HG03064 (cell line): ENCODE data around the gene GATA6.
"Not testable (repeated sequence)": the region's sequence is repeated elsewhere in the genome, so short reads cannot be mapped to it uniquely, and the experiment has no call there.

Experiments
- ATAC-seq: cut with Tn5 transposase; IDR thresholded peaks from one replicate; pipeline ENCODE4 v1.9.1; 2021; ENCODE audit warnings: low read depth; ENCODE audit not compliant: unreplicated experiment

The GATA6 gene

GRCh38 chr18:22203536-22204213 lies 34.3 kb downstream of the GATA6 start:
- ATAC-seq = no peak

- ATAC-seq = no peak
Measured at GRCh38 chr18:22204214-22204536, 34.8 kb downstream of the GATA6 start.

DNA sequence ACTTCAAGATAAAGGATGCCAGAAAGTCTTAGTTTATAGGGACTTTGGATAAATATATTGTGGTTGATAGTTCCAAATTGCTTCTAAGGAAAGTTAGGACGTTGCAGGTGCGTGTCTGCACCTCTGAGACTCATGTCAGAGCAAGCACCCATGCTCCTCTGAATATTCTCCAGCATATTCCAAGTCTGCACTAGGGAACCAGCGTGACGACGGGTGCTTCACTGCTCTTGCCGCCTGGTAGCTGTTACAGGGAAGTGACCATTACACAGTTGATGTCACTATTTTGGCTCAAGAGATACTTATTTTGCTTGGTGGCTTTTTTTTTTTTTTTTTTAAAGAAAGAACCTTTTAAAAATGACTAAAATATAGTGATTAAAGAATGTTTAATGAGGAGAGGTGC lies 35.6 kb downstream of the GATA6 start:
- ATAC-seq = no peak

- no peak for ATAC-seq
Measured at GRCh38 chr18:22207021-22207758, 37.8 kb downstream of the GATA6 start.

- no peak for ATAC-seq
Measured at GRCh38 chr18:22210311-22210754, 40.9 kb downstream of the GATA6 start.

- ATAC-seq = no peak
Measured at GRCh38 chr18:22211657-22212056, 42.3 kb downstream of the GATA6 start.

GRCh38 chr18:22213333-22213973 lies 44.1 kb downstream of the GATA6 start:
- no peak for ATAC-seq

- no peak for ATAC-seq
Measured at GRCh38 chr18:22214731-22215528, 45.5 kb downstream of the GATA6 start.

- ATAC-seq = no peak
Measured at GRCh38 chr18:22218835-22219234, 49.4 kb downstream of the GATA6 start.

DNA sequence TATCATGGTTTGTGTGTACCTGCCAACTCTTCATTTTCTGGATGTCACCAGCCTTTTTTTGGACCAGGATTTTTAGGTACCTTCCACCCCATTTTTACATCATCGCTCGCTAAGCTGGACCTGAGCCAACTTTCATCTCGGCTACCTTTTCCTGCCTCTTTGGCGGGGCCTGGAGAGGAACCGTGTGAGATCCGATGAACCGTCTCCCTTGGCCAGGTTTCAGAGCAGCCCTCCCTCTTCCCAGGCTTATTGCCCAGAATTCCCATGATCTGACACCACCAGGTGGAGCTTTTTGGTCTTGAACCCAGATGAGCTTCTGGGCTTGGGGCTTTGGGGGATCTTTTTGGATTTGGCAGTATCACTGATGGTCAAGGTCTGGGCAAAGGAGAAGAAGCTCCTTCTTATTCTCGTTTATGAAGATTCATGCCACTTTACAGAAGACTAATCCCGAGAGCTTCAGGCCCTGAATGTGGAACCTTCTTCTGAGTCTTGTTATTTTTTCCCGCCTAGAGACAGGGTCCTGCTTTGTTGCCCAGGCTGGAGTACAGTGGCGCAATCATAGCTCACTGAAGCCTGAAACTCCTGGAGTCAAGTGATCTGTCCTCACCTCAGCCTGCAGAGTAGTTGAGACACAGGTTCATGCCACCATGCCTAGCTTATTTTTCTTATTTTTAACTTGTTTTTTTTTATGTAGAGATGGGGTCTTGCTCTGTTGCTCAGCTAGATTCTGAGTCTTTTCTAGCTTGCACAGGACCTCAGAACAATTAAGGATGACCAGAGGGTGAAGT lies 50.4 kb downstream of the GATA6 start:
- no peak for ATAC-seq

- ATAC-seq = not testable (repeated sequence)
Measured at GRCh38 chr18:22220585-22220984, 51.2 kb downstream of the GATA6 start.

- no peak for ATAC-seq
Measured at GRCh38 chr18:22221350-22221749, 52.0 kb downstream of the GATA6 start.

GRCh38 chr18:22223254-22223964 lies 54.0 kb downstream of the GATA6 start:
- no peak for ATAC-seq

DNA sequence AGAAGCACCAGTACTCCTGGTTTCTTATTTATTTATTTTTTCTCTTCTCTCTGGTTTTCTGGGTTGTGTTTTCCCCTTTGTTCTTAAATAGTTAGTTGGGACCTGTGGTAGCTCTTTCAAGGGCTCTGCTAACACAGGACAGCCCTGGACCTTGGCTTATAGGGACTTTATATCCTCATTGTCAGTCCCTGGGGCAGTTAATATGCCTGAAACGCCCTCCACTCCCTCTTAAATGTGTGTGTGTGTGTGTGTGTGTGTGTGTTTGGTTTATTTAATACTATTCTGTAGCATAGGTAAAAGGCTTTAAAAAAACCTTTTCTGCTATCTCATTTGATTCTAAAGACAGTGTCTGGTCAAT lies 54.6 kb downstream of the GATA6 start:
- ATAC-seq = no peak

DNA sequence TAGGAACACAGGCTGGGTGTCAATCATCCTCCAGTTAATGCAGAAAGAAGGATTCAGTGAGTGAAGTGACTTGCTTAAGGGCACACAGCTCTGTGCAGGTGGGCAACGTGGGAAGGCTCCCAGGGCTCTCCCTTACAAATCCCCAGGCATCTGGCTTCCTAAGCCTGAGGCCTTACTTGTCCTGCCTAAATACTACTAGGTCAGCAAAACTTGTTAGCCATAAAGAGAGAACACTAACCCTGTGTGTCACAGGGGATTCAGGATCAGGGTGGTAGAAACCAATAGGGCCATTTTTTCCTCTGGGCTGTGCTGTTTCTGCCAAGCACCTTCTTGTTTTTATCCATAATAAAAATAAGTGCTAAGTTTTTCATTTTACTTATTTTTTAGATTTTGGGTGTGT lies 55.0 kb downstream of the GATA6 start:
- no peak for ATAC-seq

DNA sequence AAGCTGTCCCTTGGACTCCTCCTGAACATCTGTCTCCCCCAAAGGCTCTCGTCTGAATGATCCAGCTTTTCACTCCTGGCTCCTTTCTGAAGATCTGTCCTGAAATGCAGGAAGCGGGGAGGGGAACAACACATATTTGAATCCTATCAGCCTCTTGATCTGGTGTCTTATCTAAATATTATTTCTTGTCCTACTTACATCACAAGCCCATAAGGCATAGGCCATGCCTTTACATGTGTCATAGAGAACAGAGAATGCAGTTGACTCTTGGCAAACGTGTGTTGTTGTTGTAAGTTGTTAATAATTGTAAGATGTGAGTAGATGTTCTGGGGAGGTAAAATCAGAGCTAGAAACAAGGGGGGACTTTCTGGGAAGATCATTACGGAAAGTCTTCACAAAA lies 57.4 kb downstream of the GATA6 start:
- ATAC-seq = no peak

DNA sequence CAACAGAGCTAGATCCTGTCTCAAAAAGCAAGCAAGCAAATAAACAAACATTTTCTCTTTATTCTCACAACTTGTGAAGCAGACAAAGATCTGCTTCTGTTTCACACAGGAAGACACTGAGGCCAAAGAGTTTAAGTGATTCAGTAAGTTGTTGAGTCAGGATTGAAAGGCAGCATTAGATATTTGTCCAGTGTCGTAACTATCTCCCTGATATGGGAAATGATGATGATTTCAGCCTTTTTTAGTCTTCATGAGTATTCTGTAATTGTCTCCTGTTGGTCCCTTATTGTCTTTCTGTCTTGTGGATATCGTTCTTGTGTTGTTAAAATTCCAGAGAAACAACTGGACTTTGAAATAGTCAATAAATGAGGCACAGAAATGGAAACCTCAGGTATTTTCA lies 59.6 kb downstream of the GATA6 start:
- no peak for ATAC-seq

DNA sequence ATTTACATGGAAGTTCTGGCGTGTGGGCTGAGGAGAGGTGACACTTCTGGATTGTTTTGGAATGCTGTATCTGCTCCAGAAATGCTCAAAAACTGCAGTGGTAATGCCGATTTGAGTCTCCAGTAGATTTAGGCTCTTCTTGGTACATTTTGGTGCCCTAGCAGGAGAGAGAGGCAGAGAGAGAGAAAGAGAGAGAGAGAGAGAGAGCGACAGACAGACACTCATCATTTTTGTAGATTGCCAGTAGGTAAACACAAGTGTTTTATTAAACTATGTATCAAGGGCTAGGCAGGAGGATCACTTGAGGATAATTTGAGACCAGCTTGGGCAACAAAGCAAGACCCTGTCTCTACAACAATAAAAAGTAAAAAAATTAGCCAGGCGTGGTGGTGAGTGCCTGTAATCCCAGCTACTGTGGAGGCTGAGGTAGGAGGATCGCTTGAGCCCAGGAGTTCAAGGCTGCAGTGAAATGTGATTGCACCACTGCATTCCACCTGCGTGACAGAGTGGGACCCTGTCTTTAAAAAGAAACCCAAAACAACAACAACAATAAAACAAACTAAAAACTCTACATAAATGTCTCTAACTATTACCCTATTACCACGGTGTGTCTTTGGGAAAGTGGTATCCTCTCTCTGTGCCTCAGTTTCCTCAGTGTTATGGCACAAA lies 60.2 kb downstream of the GATA6 start:
- no peak for ATAC-seq

DNA sequence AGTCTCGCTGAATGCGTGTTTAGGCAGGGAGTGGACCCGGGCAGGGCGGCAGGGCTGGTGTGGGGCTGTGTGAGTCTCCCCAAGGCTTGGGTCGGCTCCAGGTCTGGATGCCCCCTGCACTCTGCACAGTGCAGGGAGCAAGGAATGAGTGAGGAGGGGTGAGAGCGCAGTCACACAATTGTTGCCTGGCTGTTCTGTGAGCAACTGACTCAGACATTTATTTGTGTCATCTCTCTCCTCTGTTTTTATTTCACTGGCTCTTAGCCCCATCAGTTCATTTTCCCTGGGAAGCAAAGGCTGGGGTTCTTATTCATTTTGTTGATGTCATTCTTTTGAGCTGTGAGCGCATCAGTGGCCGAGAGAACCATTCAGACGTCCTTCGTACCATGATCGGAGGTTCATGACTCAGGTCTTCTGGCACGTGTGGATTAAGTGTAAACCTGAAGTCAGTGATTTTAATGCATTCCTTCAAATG lies 61.1 kb downstream of the GATA6 start:
- no peak for ATAC-seq
